NCI-H1092 (cell line): ENCODE results near the gene CEP112.

Experiments used
- DNase-seq: peaks from one replicate; lab custom pipeline; 2025; lab: John Stamatoyannopoulos, UW

CEP112 gene

DNA sequence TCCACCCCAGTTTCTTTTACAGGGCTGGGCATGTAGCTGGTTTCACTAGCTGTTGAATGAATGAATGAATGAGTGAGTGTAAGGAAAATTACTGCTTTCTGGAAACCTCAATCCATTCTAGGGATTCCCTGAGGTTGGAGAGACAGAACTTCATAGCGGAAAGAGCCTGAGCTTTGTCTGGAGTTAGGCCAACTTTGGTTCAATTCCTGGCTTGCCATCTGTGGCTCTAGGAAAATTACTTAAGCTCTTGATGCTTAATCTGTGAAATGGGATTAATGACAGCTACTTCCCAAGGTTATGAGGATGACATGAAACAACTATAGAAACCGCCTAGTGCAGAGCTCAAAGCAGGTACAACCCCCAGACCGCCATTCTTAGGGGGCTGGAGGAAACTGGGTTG, 554.1 kb downstream of the CEP112 start:
- no peak for DNase-seq

- DNase-seq, result no peak
Observed at GRCh38 chr17:65634533-65634932, 557.4 kb downstream of the CEP112 start.

GRCh38 chr17:65633988-65634387, 557.9 kb downstream of the CEP112 start:
- peak; percentile 8 for DNase-seq

DNA sequence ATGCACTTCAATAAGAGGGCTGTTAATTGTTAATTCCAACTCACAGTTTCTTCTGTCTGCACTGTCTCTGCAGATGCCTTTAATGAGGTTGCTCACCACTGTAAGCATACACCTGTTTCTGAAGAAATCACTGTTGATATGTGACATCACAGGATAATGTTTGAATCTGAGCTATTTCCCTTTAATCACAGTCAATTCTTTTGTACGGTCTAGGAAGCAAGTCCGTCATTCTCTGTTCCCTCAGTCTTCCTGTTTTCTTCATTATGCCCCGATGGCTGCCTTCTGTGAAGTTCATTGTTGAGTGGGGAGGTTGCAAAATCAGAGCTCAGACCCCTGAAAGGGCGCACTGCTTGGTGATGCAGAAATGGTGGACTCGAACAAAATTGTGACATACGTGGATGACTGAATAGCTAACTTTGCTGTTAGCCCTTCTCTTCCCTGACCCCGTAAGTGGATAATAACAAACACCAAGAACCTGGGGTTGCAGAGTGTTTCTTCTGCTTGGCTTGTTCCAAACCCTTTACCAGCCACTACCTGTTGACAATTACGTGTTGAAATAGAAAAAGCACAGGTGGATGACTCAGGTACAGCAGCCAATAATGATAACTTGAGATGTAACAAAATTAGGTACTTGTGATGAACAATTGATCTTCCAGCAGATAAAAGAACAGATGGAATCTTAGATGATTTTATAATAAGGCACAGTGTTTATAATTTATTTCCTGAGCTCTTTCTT, 558.6 kb downstream of the CEP112 start:
- no peak for DNase-seq

- no peak for DNase-seq
Observed at GRCh38 chr17:65630502-65630901, 561.4 kb downstream of the CEP112 start.

- DNase-seq, result no peak
Observed at GRCh38 chr17:65629234-65629690, 562.7 kb downstream of the CEP112 start.

- no peak for DNase-seq
Observed at GRCh38 chr17:65628644-65629036, 563.3 kb downstream of the CEP112 start.

DNA sequence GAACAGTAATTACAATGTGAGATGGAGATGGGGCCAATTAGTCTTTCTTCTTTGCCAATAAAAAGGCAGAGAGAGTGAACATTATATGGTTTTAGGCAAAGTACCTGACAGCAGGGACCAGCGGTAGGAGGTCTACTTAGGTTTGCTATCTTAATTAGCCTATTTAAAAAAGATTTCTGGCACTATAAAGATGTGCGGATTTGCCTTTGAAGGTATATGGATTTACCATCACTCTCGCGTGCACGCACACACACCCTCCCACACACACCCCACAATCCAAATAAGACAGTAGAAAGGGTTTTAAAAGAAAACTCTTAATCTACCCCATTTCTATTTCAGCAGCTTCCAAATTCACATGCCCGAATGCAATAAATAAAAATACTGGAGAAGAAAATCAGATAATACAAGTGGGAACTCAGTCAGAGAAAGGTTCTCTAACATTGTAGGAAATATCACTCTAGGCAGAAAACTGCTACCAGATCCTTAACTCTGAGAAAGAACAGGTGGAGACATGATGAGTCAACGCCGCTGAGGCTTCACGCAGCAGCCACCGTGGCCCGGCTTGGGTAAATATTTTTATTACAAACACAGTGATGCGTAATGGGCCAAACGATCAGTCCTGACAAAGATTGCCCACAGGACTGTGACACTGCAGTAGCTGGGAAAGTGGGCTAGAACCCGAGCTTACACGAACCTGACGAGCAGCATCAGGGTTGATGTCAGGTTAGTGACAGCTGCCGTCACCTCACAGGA, 563.9 kb downstream of the CEP112 start:
- DNase-seq, result peak; percentile 70

DNA sequence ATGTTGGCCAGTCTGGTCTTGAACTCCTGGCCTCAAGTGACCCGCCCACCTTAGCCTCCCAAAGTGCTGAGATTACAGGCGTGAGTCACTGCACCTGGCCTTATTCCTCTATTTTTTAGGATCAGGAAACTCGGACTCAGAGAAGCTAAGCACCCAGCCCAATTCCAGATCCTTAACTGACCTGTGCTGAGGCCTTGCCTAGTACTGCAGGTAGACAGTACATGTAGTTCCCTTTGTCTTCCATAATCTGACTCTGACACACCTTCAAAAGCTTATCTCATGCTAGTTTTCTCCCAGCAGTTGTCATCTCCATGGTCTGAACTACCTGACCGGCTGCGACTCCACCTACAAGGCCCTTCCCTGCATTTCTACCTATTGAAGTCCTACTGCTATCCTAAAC, 564.8 kb downstream of the CEP112 start:
- DNase-seq, result no peak

DNA sequence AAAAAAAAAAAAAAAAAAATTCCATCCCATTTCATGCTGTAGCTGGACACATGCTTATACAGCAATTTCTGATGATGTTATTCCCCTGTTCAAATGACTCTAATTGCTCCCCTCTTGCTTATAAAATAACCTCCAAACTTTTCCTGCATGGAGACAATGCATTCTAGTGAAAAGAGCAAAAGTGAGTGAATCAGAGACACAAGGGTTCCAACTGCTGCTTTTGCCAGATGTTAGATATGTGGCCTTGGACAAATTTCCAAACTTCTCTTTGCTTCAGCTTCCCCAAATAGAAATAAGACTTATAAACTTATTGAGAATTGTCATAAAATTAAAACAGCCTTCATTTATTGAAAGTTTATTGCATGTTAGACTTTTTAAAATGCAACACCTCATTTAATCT, 565.5 kb downstream of the CEP112 start:
- DNase-seq, result no peak

GRCh38 chr17:65618516-65618915, 573.4 kb downstream of the CEP112 start:
- DNase-seq, result no peak

GRCh38 chr17:65617496-65617895, 574.4 kb downstream of the CEP112 start:
- DNase-seq, result no peak

DNA sequence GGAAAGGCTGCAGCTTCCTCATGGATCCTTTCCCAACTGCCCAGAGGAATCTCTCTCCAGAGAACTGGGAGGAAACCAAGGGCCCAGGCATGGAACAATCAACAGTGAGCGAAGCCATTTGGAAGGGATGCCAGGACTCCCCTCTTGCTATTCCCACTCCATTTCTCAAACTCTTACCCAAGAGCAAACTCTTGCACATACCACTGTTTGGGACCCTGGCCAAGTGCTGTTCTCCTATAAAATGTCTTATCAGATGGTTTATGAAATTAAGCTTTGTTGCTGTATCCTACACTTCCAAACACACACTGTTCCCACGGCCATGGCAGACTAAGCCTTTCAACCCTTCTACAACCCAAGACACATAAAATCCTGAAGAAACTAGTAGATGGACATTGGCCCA, 582.2 kb downstream of the CEP112 start:
- no peak for DNase-seq

DNA sequence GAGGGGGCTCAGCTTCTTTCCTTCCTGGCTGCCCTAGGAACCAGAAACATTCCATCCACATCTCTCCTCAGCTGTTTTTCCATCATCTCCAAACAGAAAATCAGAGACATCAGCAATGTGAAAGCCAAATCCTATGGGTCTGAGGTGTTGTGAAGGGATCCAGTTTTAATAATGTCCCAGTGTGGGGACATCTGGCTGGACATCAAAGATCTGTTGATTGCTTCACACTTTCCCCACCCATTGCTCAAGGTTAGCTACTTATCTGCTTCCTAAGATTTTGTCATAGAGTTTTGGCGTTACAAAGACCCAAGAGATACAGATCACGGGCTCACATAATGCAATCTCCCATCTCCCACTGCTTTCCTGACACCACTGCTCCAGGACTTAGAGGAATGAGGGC, 582.6 kb downstream of the CEP112 start:
- DNase-seq, result no peak

DNA sequence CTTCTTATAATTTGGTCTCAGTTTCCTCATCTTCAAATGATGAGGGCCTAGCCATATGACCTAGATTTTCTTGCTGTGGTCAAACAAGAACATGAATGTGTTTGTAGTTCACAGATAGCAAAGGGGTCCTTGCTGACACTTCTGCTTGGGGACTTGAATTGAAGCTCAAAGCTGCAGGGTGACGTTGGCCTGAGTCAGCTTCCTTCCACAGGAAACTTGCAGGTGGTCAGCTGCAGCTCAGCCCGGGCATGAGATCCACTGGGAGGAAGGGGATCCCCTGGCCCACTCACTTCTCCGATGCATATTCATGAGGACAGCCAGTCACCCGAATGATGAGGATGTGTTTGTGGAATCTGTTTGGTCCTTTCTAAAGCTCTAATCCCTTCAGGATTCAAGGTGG, 587.9 kb downstream of the CEP112 start:
- DNase-seq, result no peak

GRCh38 chr17:65601881-65602280, 590.1 kb downstream of the CEP112 start:
- no peak for DNase-seq

- no peak for DNase-seq
Observed at GRCh38 chr17:65601145-65601544, 590.8 kb downstream of the CEP112 start.

- DNase-seq, result no peak
Observed at GRCh38 chr17:65600518-65600917, 591.4 kb downstream of the CEP112 start.

DNA sequence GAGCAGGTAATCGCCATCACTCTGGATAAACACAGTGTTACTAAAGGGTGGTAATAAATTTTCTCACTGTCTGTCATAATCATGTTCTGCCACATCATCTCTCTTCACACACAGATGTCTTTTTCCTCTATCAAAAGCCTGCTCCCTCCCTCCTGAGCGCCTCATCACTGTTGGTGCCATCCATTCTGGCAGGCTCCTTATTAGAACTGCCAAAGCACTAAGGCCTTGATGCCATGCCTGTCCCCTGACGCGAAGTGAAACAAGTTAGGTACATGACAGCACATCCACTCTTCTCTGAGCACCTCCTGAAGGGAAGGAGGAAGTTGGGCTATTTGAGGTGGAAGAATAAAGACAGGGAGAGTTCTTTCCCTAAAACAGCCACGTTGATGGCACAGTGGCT, 592.3 kb downstream of the CEP112 start:
- DNase-seq, result no peak

DNA sequence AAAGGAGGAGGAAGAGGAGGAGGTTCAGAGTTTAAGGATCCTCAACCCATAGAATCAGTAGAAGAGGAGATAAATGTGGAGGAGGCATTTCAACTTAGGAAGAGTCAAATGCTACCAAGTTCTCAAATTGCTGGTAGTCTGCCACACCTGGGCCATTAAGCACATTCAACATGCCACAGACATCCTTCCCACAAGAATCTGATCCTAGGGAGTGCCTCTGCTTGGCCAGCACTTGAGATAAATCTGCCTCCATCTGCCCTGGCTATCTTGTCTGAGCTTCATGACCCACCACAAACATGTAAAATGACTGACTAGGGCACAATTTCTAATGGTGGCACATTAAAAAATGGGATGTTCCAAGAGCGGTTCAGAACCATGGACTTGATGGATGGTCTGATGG, 593.2 kb downstream of the CEP112 start:
- no peak for DNase-seq

GRCh38 chr17:65595071-65595656, 596.8 kb downstream of the CEP112 start:
- DNase-seq, result no peak

- no peak for DNase-seq
Observed at GRCh38 chr17:65593855-65594845, 597.8 kb downstream of the CEP112 start.
